Measurements from ENCODE around the gene NRG2.

GRCh38 chr5:139915834-139916233 lies 127.3 kb downstream of the NRG2 start:
- TF ChIP-seq POLR2AphosphoS5 (IDR thresholded peaks at IDR 0.05; ENCODE audit: low read depth, low read length), result no peak
- no peak for TF ChIP-seq CTCF (IDR thresholded peaks at IDR 0.05 in 2 of 3, conservative IDR thresholded peaks at IDR 0.05 in 1 of 3; ENCODE audit: borderline replicate concordance in 1 of 3, insufficient read depth in 1 of 3, low read depth in 2 of 3, low read length in 2 of 3)
